Brain microvascular endothelial cell (primary cell): ENCODE data around the gene SNAP29.

ENCODE experiments used
- DNase-seq: peaks from one replicate; pipeline ENCODE4 v3.0.0-alpha.2; 2020
- H3K27ac ChIP-seq: fragments of 250-450 bp; sonication (Bioruptor Pico); 2 replicates; pipeline ENCODE4 v1.5.1; 2020; ENCODE audit warnings: mild to moderate bottlenecking, moderate library complexity
- H3K27me3 ChIP-seq: fragments of 250-450 bp; sonication (Bioruptor Pico); replicated peaks from 2 replicates; pipeline ENCODE4 v1.5.1; 2020; ENCODE audit warnings: mild to moderate bottlenecking
- H3K36me3 ChIP-seq: fragments of 250-450 bp; sonication (Bioruptor Pico); replicated peaks from 2 replicates; pipeline ENCODE4 v1.5.1; 2020; ENCODE audit warnings: mild to moderate bottlenecking
- H3K4me3 ChIP-seq: 2 replicates; pipeline ENCODE4 v1.5.1; 2011; ENCODE audit warnings: low read depth, mild to moderate bottlenecking, control low read depth, low read length, moderate library complexity
- in situ Hi-C: cut with HindIII; loops from 2 replicates; pipeline ENCODE4 v1.10.0; 2017; ENCODE audit warnings: low sequenced_read_pairs, low pct_ligation_motif_present
- TF ChIP-seq, protein P1 (sequence below): IDR thresholded peaks from 2 replicates; pipeline ENCODE4 v1.5.1; 2011; ENCODE audit warnings: low read depth, mild to moderate bottlenecking, moderate library complexity, low read length, control low read depth, inconsistent platforms; ENCODE audit errors: missing control alignments

SNAP29 gene

GRCh38 chr22:20864186-20864908 is 5.5 kb downstream of the SNAP29 start:
- peaks cover 6% of the 10 kb centered on the region for H3K36me3 ChIP-seq
- H3K4me3 ChIP-seq: no peak overlapping the region
- in situ Hi-C loops: no loop called here
- TF ChIP-seq, protein P1, sequence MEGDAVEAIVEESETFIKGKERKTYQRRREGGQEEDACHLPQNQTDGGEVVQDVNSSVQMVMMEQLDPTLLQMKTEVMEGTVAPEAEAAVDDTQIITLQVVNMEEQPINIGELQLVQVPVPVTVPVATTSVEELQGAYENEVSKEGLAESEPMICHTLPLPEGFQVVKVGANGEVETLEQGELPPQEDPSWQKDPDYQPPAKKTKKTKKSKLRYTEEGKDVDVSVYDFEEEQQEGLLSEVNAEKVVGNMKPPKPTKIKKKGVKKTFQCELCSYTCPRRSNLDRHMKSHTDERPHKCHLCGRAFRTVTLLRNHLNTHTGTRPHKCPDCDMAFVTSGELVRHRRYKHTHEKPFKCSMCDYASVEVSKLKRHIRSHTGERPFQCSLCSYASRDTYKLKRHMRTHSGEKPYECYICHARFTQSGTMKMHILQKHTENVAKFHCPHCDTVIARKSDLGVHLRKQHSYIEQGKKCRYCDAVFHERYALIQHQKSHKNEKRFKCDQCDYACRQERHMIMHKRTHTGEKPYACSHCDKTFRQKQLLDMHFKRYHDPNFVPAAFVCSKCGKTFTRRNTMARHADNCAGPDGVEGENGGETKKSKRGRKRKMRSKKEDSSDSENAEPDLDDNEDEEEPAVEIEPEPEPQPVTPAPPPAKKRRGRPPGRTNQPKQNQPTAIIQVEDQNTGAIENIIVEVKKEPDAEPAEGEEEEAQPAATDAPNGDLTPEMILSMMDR: no peak
- no peak overlapping the region for H3K27ac ChIP-seq
- no peak for DNase-seq
- H3K27me3 ChIP-seq: no peaks in the 10 kb centered on the region

- TF ChIP-seq, protein P1: no peak
- Histone ChIP-seq H3K36me3 (peaks cover 9% of the 10 kb centered on the region), H3K27ac (no peak overlapping the region)
Observed at GRCh38 chr22:20865331-20865730, 6.5 kb downstream of the SNAP29 start.

DNA sequence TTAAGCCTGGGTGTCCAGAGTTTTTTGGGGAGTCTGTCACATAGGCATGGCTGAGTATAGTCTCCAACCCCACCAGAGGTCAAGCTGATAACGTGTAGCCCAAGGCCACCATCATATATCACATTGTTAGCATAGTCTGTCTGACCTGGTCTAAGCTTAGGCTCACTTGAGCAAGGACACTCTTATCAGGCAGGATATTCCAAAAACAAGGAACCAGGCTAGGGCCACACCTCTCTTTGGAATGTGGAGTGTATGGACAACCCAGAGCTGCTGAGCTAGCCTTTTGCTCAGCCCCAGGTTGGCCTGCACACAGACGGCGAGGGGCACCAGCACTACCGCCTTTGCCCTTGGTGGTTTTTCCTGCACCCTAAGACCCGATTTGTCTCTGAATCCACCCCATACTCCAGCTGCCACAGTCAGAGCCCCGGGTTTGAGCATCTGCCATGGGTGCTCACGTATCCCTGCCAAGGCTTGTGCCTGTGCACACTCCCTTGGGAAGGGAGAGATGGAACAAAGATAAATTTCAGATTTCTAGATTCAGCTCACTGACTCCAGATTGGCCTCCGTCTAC is 7.2 kb downstream of the SNAP29 start:
- peaks cover 15% of the 10 kb centered on the region for H3K36me3 ChIP-seq
- H3K27ac ChIP-seq: no peak overlapping the region
- no peak overlapping the region for H3K4me3 ChIP-seq
- DNase-seq: no peak
- no peaks in the 10 kb centered on the region for H3K27me3 ChIP-seq
- in situ Hi-C loops: no loop called here
- TF ChIP-seq, protein P1: no peak

More at GRCh38 chr22:20865331-20865730, 6.5 kb downstream of the SNAP29 start:
- DNase-seq: no peak
- Histone ChIP-seq H3K4me3 (no peak overlapping the region), H3K27me3 (no peaks in the 10 kb centered on the region)
- in situ Hi-C loops: no loop called here

DNA sequence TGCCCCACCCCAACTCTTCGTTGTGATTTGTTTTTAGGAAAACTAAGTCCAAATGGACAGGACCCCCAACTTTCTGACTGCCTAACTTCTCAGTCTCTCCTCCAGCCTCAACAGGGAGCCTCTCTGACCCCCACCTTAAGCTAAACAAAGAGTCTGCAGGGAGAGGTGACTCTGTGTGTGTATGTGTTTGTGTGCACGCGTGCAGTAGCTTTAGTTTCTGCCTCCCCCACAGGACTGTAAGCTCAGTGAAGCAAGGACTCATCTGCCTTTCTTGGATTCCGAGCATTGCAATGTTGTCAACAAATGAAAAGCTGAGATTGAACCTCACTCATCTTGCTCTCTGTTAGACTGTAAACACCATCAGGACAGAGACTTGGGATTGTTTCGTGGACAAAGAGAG is 7.9 kb downstream of the SNAP29 start:
- TF ChIP-seq, protein P1: no peak
- Histone ChIP-seq H3K27me3 (no peaks in the 10 kb centered on the region), H3K4me3 (no peak overlapping the region), H3K27ac (no peak overlapping the region), H3K36me3 (peaks cover 15% of the 10 kb centered on the region)
- no peak for DNase-seq
- in situ Hi-C loops: no loop called here

- DNase-seq: no peak
- H3K27ac ChIP-seq: peak overlapping the region; percentile 28
Observed at GRCh38 chr22:20867179-20868024, 8.6 kb downstream of the SNAP29 start.

More at GRCh38 chr22:20867179-20868024, 8.6 kb downstream of the SNAP29 start:
- Histone ChIP-seq H3K27me3 (no peaks in the 10 kb centered on the region), H3K4me3 (no peak overlapping the region), H3K36me3 (peaks cover 15% of the 10 kb centered on the region)
- in situ Hi-C loops: no loop called here
- TF ChIP-seq, protein P1: no peak
